Colonic mucosa (tissue), 4 donors: ENCODE data around the gene NPTX1. TPM values are rescaled to one million over a fixed set of nuclear protein-coding genes. Genes with fewer than 3 reads are reported as not detected.

Experiments used
- DNase-seq: peaks from one replicate; pipeline ENCODE4 v3.0.0-alpha.2; 2020
- H3K27ac ChIP-seq: fragments of 200-600 bp; one replicate; pipeline ENCODE4 v1.8.0; 2021
- H3K27me3 ChIP-seq: fragments of 200-600 bp; one replicate; pipeline ENCODE4 v1.8.0; 2021
- H3K36me3 ChIP-seq: fragments of 200-600 bp; one replicate; pipeline ENCODE4 v1.8.0; 2021
- H3K4me1 ChIP-seq: fragments of 200-600 bp; one replicate; pipeline ENCODE4 v1.8.0; 2021; ENCODE audit warnings: mild to moderate bottlenecking
- H3K4me3 ChIP-seq: fragments of 200-600 bp; one replicate; pipeline ENCODE4 v1.8.0; 2021
- H3K9ac ChIP-seq, 2 donors: one replicate each; pipeline ENCODE4 v1.7.0; 2013; ENCODE audit warnings: control low read depth in 2 of 2, low read depth in 2 of 2, low read length in 2 of 2
- H3K9me3 ChIP-seq: fragments of 200-600 bp; one replicate; pipeline ENCODE4 v1.8.0; 2021
- CTCF ChIP-seq: fragments of 200-600 bp; IDR thresholded peaks from one replicate; pipeline ENCODE4 v1.8.0; 2022; ENCODE audit warnings: antibody characterized with exemption, mild to moderate bottlenecking
- intact Hi-C: fragments of 100-400 bp; cut with DNase I; formaldehyde crosslinking; loops from one replicate; pipeline ENCODE4 v1.14.1; 2022
- total RNA-seq, 2 donors: library from RNA; stranded (reverse); fragmentation: NEBNext Ultra II Directional in 1 of 2; extraction: Animal tissue kit (Norgen Biotek cat#: 25700) in 1 of 2; gene quantifications; one replicate each; pipeline ENCODE4 v1.2.1, GENCODE V29; 2021
- donor health status: healthy.
- donor health status: DM: no; HTN: no; CAD: no.
- donor health status: DM: no; HTN: no; CAD: no.

Gene NPTX1
- total RNA-seq, 2 donors from 2014 or later, result 0.10 to 7.1 TPM

DNA sequence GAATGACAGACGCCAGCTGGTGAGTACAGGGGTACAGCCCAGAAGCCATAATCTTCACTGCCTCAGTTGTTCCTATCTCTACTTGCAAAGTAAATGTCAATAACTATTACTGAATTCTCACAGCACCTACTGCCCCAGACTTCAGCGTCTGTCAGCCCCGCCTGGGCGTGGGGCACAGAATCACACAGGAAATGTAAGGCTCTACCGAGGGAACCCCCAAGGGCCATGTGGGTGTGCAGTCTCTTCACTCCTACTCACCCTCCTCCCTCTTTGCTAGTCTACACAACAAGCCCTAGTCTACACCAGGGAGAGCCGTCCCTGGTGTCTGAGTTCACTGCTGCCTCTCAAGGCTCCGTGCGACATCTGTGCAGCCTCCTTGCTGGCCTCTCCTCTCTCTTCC, 4.5 kb downstream of the NPTX1 start:
- Histone ChIP-seq H3K36me3 (no peaks in the 10 kb centered on the region), H3K4me1 (peaks cover 2% of the 10 kb centered on the region), H3K27ac (no peak overlapping the region), H3K27me3 (peaks cover 50% of the 10 kb centered on the region), H3K9me3 (no peaks in the 10 kb centered on the region), H3K9ac (no peak overlapping the region), H3K4me3 (no peak overlapping the region)
- no peak for TF ChIP-seq CTCF
- intact Hi-C loops, result loop anchor here (10.0 kb wide), 1 partner anchor 103 kb away; no protein-coding TSS in a partner anchor
- DNase-seq, result no peak

DNA sequence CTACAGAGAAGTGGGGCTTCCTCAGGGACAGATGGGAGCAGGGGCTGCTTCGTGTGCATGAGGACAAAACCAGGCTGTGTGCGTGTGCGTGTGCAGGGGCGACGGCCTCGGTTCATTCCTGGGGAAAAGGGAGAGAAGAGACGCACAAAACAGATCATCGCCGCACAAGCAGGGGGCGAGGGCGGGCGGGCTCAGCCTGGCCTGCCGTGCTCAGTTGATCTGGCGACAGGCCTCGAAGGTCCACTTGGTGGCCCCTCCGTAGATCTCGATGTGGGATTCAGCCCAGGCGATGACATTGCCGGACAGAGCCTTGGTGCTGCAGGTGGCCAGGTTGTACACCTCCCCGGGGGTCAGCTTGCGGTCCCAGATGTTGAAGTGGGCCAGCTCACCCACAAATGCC, 5.8 kb downstream of the NPTX1 start:
- peaks cover 38% of the 10 kb centered on the region for H3K27me3 ChIP-seq
- H3K27ac ChIP-seq, result no peak overlapping the region
- no peak for TF ChIP-seq CTCF
- no peak overlapping the region for H3K4me3 ChIP-seq
- H3K9ac ChIP-seq, result no peak overlapping the region
- H3K9me3 ChIP-seq, result no peaks in the 10 kb centered on the region
- intact Hi-C loops, result loop anchor here (10.0 kb wide), 1 partner anchor 104 kb away; no protein-coding TSS in a partner anchor
- no peaks in the 10 kb centered on the region for H3K4me1 ChIP-seq
- DNase-seq, result no peak
- no peaks in the 10 kb centered on the region for H3K36me3 ChIP-seq

DNA sequence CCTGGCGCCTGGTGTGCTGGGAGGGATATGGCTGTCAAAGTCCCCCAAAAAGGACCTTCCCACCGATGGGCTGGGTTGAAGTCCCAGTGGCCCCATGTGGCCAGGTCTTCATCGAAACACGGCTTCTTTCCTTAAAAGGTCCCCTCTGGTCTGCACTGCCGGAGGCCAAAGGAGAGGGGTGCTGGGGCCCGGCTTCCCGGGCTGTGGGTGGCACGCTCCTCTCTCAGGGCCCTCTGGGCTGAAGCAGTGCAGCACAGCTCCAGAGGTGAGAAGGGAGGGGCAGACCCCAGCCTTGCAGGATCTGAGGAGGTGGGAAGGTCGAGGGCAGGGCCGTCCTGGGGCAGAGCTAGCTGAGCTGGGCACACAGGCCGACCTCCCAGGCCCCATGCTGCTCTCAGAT, 6.7 kb downstream of the NPTX1 start:
- peaks cover 30% of the 10 kb centered on the region for H3K27me3 ChIP-seq
- DNase-seq, result no peak
- no peak overlapping the region for H3K9ac ChIP-seq
- no peak overlapping the region for H3K4me3 ChIP-seq
- no peaks in the 10 kb centered on the region for H3K4me1 ChIP-seq
- H3K27ac ChIP-seq, result no peak overlapping the region
- H3K36me3 ChIP-seq, result no peaks in the 10 kb centered on the region
- TF ChIP-seq CTCF, result no peak
- intact Hi-C loops, result loop anchor here (10.0 kb wide), 1 partner anchor 105 kb away; no protein-coding TSS in a partner anchor
- no peaks in the 10 kb centered on the region for H3K9me3 ChIP-seq

- Histone ChIP-seq H3K27me3 (peaks cover 23% of the 10 kb centered on the region), H3K9ac (no peak overlapping the region), H3K4me1 (no peaks in the 10 kb centered on the region), H3K9me3 (no peaks in the 10 kb centered on the region), H3K4me3 (no peak overlapping the region), H3K27ac (no peak overlapping the region), H3K36me3 (no peaks in the 10 kb centered on the region)
- no peak for TF ChIP-seq CTCF
- intact Hi-C loops, result no loop called here
- DNase-seq, result no peak
Measured at GRCh38 chr17:80468781-80469493, 7.5 kb downstream of the NPTX1 start.

DNA sequence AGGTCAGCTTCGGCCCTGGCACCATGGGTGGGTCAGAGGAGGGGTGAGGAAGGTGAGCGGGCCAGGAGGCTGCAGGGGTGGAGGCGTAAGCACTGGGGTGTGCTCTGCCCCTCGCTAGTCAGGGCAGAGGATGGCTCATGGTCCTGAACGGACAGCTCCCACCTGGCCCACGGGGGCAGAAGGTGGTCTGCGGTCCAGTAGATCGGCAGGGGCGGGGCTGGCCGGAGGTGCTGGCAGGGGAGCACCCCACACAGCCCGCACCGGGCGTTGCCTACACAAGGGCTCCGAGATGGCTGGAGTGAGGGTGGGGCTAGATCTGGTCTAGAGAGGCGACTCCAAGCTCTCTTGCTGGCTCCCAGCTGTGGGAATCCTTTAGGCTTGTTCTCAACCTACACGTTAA, 8.2 kb downstream of the NPTX1 start:
- Histone ChIP-seq H3K36me3 (no peaks in the 10 kb centered on the region), H3K27ac (no peak overlapping the region), H3K27me3 (peaks cover 19% of the 10 kb centered on the region), H3K9me3 (no peaks in the 10 kb centered on the region), H3K4me3 (no peak overlapping the region), H3K9ac (no peak overlapping the region), H3K4me1 (no peaks in the 10 kb centered on the region)
- intact Hi-C loops, result no loop called here
- TF ChIP-seq CTCF, result no peak
- no peak for DNase-seq
